HG03432 (cell line): ENCODE data around the gene SSBP3.
"Not testable (repeated sequence)": the region's sequence is repeated elsewhere in the genome, so short reads cannot be mapped to it uniquely, and the experiment has no call there.

ENCODE experiments used
- ATAC-seq: cut with Tn5 transposase; IDR thresholded peaks from one replicate; pipeline ENCODE4 v1.9.1; 2021; ENCODE audit warnings: mild to moderate bottlenecking, moderate library complexity; ENCODE audit not compliant: unreplicated experiment

The SSBP3 gene

GRCh38 chr1:54228638-54229079 is 177.5 kb downstream of the SSBP3 start:
- no peak for ATAC-seq

- ATAC-seq = no peak
Observed at GRCh38 chr1:54227891-54228310, 178.3 kb downstream of the SSBP3 start.

GRCh38 chr1:54227091-54227602 is 179.0 kb downstream of the SSBP3 start:
- ATAC-seq = no peak

GRCh38 chr1:54225986-54226559 is 180.1 kb downstream of the SSBP3 start:
- ATAC-seq = no peak

GRCh38 chr1:54225378-54225777 is 180.8 kb downstream of the SSBP3 start:
- no peak for ATAC-seq

- no peak for ATAC-seq
Observed at GRCh38 chr1:54224233-54224632, 182.0 kb downstream of the SSBP3 start.

- ATAC-seq = no peak
Observed at GRCh38 chr1:54223441-54224202, 182.6 kb downstream of the SSBP3 start.

GRCh38 chr1:54222711-54223110 is 183.5 kb downstream of the SSBP3 start:
- no peak for ATAC-seq

GRCh38 chr1:54221867-54222484 is 184.2 kb downstream of the SSBP3 start:
- no peak for ATAC-seq

GRCh38 chr1:54221113-54221834 is 184.9 kb downstream of the SSBP3 start:
- no peak for ATAC-seq

GRCh38 chr1:54220004-54220811 is 186.0 kb downstream of the SSBP3 start:
- ATAC-seq = no peak

GRCh38 chr1:54219688-54220003 is 186.5 kb downstream of the SSBP3 start:
- no peak for ATAC-seq

GRCh38 chr1:54218883-54219687 is 187.1 kb downstream of the SSBP3 start:
- ATAC-seq = no peak

GRCh38 chr1:54215523-54215922 is 190.7 kb downstream of the SSBP3 start:
- ATAC-seq = no peak

- no peak for ATAC-seq
Observed at GRCh38 chr1:54212872-54213271, 193.3 kb downstream of the SSBP3 start.

- ATAC-seq = not testable (repeated sequence)
Observed at GRCh38 chr1:54207896-54208295, 198.3 kb downstream of the SSBP3 start.

GRCh38 chr1:54207287-54207686 is 198.9 kb downstream of the SSBP3 start:
- ATAC-seq = no peak

- ATAC-seq = no peak
Observed at GRCh38 chr1:54204199-54204598, 202.0 kb downstream of the SSBP3 start.

GRCh38 chr1:54200519-54200997 is 205.6 kb downstream of the SSBP3 start:
- ATAC-seq = peak; percentile 19
